GM12875 (cell line): ENCODE results near the gene FRMD8.

Experiments used
- H3K4me3 ChIP-seq: one replicate; pipeline ENCODE4 v1.5.1; 2011; ENCODE audit warnings: low read depth, low read length, control low read depth
- CTCF ChIP-seq: IDR thresholded peaks from 2 replicates; pipeline ENCODE4 v1.5.1; 2011; ENCODE audit warnings: low read depth, mild to moderate bottlenecking, control low read depth, inconsistent platforms, low read length, moderate library complexity, borderline replicate concordance; ENCODE audit not compliant: insufficient read depth

The FRMD8 gene

GRCh38 chr11:65423516-65424204, 37.2 kb downstream of the FRMD8 start:
- TF ChIP-seq CTCF = no peak
- peak overlapping the region; percentile 94 for H3K4me3 ChIP-seq

GRCh38 chr11:65424205-65425104, 38.0 kb downstream of the FRMD8 start:
- no peak for TF ChIP-seq CTCF
- H3K4me3 ChIP-seq = peak overlapping the region; percentile 94

- peak overlapping the region; percentile 94 for H3K4me3 ChIP-seq
- TF ChIP-seq CTCF = no peak
Observed at GRCh38 chr11:65425105-65425970, 38.9 kb downstream of the FRMD8 start.

GRCh38 chr11:65425971-65426838, 39.8 kb downstream of the FRMD8 start:
- H3K4me3 ChIP-seq = peak overlapping the region; percentile 94
- TF ChIP-seq CTCF = no peak

GRCh38 chr11:65426839-65427690, 40.6 kb downstream of the FRMD8 start:
- peak overlapping the region; percentile 46 for H3K4me3 ChIP-seq
- no peak for TF ChIP-seq CTCF
